Measurements from ENCODE around the gene CD276. TPM values are rescaled to one million over a fixed set of nuclear protein-coding genes. Genes with fewer than 3 reads are reported as not detected.

CD276 gene
- total RNA-seq, 4 donors from 2014 or later: 42.6 to 93.3 (median 70.9) TPM

DNA sequence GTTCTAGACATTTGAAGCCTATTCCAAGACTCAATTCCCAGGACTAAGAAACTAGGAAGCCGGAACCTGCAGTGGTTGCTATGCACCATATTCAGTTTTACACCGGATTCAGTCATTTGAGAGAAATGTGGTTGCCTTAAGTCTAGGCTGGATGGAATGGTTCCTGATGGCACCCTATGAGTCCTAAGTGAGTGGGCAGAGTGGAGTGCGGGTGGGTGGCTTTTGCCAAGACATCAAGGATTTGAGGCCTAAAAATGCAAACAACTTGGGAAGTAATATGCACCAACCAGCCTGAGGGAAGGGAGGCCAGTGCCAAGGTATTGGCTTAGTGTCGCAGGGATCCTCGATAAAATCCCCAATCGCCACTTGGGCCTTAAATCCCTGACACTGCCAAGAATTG, 4.2 kb upstream of the CD276 start:
- no peaks in the 10 kb centered on the region for H3K9me3 ChIP-seq
- no peak for DNase-seq (ENCODE audit: low spot score in 2 of 2)
- no peak for TF ChIP-seq POLR2A (IDR thresholded peaks at IDR 0.05)
- no peak for TF ChIP-seq EP300 (IDR thresholded peaks at IDR 0.05)
- TF ChIP-seq, protein P1, sequence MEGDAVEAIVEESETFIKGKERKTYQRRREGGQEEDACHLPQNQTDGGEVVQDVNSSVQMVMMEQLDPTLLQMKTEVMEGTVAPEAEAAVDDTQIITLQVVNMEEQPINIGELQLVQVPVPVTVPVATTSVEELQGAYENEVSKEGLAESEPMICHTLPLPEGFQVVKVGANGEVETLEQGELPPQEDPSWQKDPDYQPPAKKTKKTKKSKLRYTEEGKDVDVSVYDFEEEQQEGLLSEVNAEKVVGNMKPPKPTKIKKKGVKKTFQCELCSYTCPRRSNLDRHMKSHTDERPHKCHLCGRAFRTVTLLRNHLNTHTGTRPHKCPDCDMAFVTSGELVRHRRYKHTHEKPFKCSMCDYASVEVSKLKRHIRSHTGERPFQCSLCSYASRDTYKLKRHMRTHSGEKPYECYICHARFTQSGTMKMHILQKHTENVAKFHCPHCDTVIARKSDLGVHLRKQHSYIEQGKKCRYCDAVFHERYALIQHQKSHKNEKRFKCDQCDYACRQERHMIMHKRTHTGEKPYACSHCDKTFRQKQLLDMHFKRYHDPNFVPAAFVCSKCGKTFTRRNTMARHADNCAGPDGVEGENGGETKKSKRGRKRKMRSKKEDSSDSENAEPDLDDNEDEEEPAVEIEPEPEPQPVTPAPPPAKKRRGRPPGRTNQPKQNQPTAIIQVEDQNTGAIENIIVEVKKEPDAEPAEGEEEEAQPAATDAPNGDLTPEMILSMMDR (IDR thresholded peaks at IDR 0.05): no peak
- no peak overlapping the region for H3K27ac ChIP-seq
- no peaks in the 10 kb centered on the region for H3K36me3 ChIP-seq
- peaks cover 0 to 21% (median 7%) of the 10 kb centered on the region in 4 donors for H3K4me1 ChIP-seq
- H3K4me3 ChIP-seq: no peak overlapping the region
- 88 to 91% methylated on average over 6 of the region's 6 CpGs for WGBS, 2 donors
- H3K27me3 ChIP-seq: peaks cover 0 to 3% of the 10 kb centered on the region in 2 donors

DNA sequence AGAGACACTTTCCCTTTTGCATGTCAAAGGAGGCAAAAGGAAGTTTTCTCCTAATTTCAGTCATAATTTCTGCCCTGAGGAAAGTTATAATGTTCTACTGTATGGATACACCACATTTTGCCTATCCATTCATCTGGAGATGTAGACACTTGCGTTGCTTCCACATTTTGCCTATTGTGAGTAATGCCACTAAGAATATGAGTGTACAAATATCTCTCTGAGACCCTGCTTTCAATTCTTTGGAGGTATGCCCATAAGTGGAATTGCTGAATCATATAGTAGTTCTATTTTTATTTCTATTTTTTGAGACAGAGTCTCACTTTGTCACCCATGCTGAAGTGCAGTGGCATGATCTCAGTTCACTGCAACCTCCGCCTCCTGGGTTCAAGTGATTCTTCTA, 3.6 kb upstream of the CD276 start:
- DNase-seq (ENCODE audit: low spot score in 2 of 2): no peak
- peaks cover 0 to 27% (median 9%) of the 10 kb centered on the region in 4 donors for H3K4me1 ChIP-seq
- no peak overlapping the region for H3K27ac ChIP-seq
- H3K27me3 ChIP-seq: peaks cover 0 to 3% of the 10 kb centered on the region in 2 donors
- no peaks in the 10 kb centered on the region for H3K36me3 ChIP-seq
- H3K9me3 ChIP-seq: no peaks in the 10 kb centered on the region
- H3K4me3 ChIP-seq: no peak overlapping the region
- no peak for TF ChIP-seq POLR2A (IDR thresholded peaks at IDR 0.05)
- TF ChIP-seq, protein P1 (IDR thresholded peaks at IDR 0.05): no peak
- WGBS, 2 donors: 68 to 84% methylated on average over 2 of the region's 2 CpGs

DNA sequence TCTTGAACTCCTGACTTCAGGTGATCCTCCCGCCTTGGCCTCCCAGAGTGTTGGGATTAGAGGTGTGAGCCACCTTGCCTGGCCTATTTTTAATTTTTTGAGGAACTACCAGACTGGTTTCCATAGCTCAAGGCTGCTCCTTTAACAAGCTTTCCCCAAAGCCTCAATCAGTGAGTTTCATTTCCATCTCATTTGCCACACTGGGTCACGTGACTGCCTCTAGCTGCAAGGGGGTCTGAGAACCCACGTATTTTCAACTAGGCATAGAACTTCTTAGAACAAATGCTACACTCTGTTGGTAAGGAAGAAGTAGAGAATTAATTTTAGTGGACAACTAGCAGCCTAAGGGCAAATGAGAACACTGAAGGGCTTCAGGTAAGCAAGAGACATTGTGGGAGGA, 3.1 kb upstream of the CD276 start:
- 57 to 72% methylated on average over 3 of the region's 3 CpGs for WGBS, 2 donors
- H3K4me3 ChIP-seq: no peak overlapping the region

DNA sequence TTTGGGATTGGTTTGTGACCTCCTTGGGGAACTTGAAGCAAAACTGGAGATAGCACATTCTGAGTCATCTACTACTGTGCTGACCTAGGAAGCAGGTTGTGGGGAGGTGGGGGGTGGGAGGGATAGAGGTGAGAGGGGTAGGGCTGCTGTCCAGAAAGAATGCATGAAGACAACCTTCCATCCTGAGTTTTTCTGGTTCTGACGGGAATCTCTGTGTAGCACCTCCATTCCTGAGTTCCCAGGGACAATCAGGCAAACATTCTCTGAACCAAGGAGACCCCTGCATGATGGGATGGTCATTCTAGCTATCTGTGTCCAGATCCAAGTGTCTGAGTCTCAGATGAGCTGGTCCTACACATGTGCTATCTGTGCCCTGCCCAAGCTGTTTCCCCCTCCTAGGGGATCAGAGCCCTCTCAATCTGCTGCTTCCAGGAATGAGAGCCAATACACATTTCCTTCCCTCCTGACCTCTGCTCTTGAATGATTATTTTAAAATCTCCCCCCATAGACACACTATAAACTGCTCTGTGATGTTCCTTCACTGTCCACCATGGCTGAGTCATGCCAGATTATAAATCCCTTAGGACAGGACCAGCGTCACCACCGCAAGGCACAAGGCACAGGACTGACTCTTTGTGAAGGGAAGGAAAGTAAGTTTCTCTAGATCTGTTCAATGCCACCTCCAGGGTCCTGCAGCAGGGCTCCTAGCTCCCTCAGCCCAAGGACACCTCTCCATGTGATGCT, 2.2 kb upstream of the CD276 start:
- Histone ChIP-seq H3K36me3 (no peaks in the 10 kb centered on the region), H3K27ac (no peak overlapping the region), H3K4me1 (peaks cover 0 to 42% (median 17%) of the 10 kb centered on the region in 4 donors), H3K9me3 (no peaks in the 10 kb centered on the region), H3K27me3 (peaks cover 0 to 3% of the 10 kb centered on the region in 2 donors), H3K4me3 (no peak overlapping the region)
- DNase-seq (ENCODE audit: low spot score in 2 of 2): no peak
- 71 to 74% methylated on average over 3 of the region's 3 CpGs for WGBS, 2 donors
- TF ChIP-seq, protein P1 (IDR thresholded peaks at IDR 0.05): no peak
- TF ChIP-seq EP300 (IDR thresholded peaks at IDR 0.05): no peak
- no peak for TF ChIP-seq POLR2A (IDR thresholded peaks at IDR 0.05)

More for the DNA sequence above, 3.1 kb upstream of the CD276 start:
- DNase-seq (ENCODE audit: low spot score in 2 of 2): no peak
- Histone ChIP-seq H3K27ac (no peak overlapping the region), H3K4me1 (peaks cover 0 to 32% (median 13%) of the 10 kb centered on the region in 4 donors), H3K9me3 (no peaks in the 10 kb centered on the region), H3K36me3 (no peaks in the 10 kb centered on the region), H3K27me3 (peaks cover 0 to 3% of the 10 kb centered on the region in 2 donors)
- TF ChIP-seq POLR2A (IDR thresholded peaks at IDR 0.05): no peak
- no peak for TF ChIP-seq EP300 (IDR thresholded peaks at IDR 0.05)
- TF ChIP-seq, protein P1 (IDR thresholded peaks at IDR 0.05): no peak

DNA sequence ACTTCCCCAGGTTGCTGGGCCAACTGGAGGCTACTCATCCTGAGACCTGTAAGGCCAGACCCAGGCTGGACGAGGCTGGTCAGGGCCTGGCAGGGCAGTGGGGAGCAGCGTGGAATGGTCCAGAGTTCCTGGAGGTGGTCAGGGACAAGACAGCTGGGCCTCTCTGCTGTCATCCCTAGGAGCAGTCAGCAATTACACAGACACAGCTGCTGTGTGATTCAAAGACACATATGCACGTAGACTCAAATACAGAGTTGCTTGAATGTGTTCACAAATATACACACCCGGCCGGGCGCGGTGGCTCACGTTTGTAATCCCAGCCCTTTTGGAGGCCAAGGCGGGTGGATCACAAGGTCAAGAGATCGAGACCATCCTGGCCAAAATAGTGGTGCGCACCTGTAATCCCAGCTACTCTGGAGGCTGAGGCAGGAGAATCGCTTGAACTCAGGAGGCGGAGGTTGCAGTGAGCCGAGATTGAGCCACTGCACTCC, 1.5 kb upstream of the CD276 start:
- Histone ChIP-seq H3K27me3 (peaks cover 0 to 3% of the 10 kb centered on the region in 2 donors), H3K4me3 (no peak overlapping the region), H3K27ac (peak overlapping the region in 1 of 4 donors; percentile 28), H3K4me1 (peaks cover 0 to 45% (median 20%) of the 10 kb centered on the region in 4 donors), H3K36me3 (no peaks in the 10 kb centered on the region), H3K9me3 (no peaks in the 10 kb centered on the region)
- DNase-seq (ENCODE audit: low spot score in 2 of 2): no peak
- WGBS, 2 donors: 66 to 70% methylated on average over 12 to 14 of the region's 14 CpGs
- no peak for TF ChIP-seq EP300 (IDR thresholded peaks at IDR 0.05)
- TF ChIP-seq POLR2A (IDR thresholded peaks at IDR 0.05): no peak
- TF ChIP-seq, protein P1 (IDR thresholded peaks at IDR 0.05): no peak
